ENCODE measurements around the gene JPH2.

JPH2 gene

DNA sequence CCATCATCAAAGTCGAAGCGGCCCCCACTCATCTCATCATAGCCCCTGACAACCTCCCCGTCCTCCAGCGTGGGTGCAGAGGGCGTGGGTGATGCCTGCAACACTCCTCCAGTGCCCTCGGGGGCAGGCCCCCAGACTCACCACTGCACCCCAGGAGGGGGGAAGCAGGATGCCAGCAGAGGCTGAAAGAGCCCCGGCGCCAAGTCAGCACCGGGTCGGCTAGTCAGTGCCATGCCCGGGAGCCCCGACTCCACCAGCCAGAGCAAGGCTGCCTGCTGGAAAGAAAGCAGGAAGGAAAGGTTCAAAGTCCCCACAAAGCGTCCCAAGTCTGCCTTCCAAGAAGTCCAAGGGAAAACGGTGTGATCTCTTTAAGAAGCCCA is 324 bp downstream of the JPH2 start:
- TF ChIP-seq ZNF274 (IDR thresholded peaks at IDR 0.05; ENCODE audit: low read depth, low read length) = no peak
- no peak overlapping the region for H3K4me3 ChIP-seq (ENCODE audit: low read length)

- TF ChIP-seq ZNF274 (IDR thresholded peaks at IDR 0.05; ENCODE audit: low read depth, low read length) = no peak
- no peak overlapping the region for H3K4me3 ChIP-seq (ENCODE audit: low read length)
Measured at GRCh38 chr20:44186201-44186600, 787 bp downstream of the JPH2 start.

DNA sequence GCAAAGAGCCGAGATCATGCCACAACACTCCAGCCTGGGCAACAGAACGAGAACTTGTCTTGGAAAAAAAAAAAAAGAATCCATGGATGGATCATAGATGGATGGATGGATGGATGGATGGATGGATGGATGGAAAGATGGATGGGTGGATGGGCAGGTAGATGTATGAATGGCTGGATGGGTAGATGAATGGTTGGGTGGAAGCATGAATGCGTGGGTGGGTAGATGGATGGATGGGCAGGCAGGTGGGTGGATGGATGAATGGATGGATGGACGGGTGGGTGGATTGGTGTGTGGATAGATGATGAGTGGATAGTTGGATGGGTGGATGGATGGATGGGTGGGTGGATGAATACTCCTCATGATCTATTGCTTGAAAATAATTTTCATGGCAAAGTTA is 1.4 kb downstream of the JPH2 start:
- no peak for TF ChIP-seq ZNF274 (IDR thresholded peaks at IDR 0.05; ENCODE audit: low read depth, low read length)

DNA sequence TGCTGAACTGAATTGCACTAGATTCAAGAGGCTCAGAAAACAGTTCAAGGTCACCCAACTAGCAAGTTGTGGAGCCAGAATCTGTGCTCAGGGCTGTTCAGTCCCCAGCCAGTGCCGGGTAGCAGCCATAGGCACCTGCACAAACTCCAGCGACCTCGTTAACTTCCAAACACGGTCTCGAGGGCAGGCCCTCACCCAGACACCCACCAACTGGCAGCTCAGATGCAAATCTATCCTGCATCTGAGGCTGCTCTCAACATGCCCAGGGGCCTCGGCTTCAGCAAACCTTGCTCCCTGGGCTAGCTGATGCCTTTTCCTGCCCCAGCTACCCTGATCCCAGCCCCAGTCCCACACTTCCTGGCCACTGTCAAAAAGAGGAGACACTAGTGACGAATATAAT is 3.7 kb downstream of the JPH2 start:
- no peak for TF ChIP-seq ZNF274 (IDR thresholded peaks at IDR 0.05; ENCODE audit: low read depth, low read length)
- H3K4me3 ChIP-seq (ENCODE audit: low read length) = no peak overlapping the region

More for the DNA sequence above, 1.4 kb downstream of the JPH2 start:
- no peak overlapping the region for H3K4me3 ChIP-seq (ENCODE audit: low read length)

DNA sequence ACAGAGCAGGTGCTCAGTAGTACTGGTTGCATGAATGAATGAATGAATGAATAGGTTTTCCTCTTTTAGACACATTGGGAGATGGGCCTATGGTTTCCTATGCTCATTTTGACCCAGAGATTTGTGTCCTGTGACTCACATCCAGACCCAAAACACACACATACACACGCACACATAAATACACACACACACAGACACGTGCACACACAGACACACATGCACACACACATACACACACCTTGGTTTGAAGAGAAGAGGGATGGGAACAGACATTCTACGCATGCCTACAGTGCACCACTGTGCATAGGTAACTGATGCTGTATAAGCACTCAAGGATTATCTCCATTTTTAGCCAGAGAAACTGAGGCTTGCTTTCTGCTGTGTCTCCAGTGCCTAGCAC is 4.1 kb downstream of the JPH2 start:
- no peak overlapping the region for H3K4me3 ChIP-seq (ENCODE audit: low read length)
- no peak for TF ChIP-seq ZNF274 (IDR thresholded peaks at IDR 0.05; ENCODE audit: low read depth, low read length)

GRCh38 chr20:44182135-44182765 is 4.7 kb downstream of the JPH2 start:
- no peak for TF ChIP-seq ZNF274 (IDR thresholded peaks at IDR 0.05; ENCODE audit: low read depth, low read length)
- H3K4me3 ChIP-seq (ENCODE audit: low read length) = no peak overlapping the region

- H3K4me3 ChIP-seq (ENCODE audit: low read length) = no peak overlapping the region
- TF ChIP-seq ZNF274 (IDR thresholded peaks at IDR 0.05; ENCODE audit: low read depth, low read length) = no peak
Measured at GRCh38 chr20:44181611-44182010, 5.4 kb downstream of the JPH2 start.

DNA sequence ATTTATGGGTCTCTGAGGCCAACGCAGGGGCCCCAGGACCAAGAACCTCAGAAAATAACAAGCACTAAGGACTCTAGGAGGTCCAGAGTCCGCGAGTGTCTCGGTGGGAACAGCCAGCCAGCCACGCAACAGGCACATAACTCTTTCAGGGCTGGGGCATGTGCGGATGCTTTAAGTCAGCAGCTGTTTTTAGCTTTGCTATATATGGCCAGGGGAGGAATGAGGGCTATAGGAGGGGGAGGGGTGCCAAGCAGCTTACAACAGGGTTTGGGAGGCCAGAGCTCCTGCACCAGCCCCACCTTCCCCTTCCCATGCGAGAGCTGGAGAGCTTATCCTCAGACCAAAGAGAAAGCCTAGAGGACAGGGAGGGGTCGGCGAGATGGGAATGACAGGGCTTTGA is 6.2 kb downstream of the JPH2 start:
- no peak for TF ChIP-seq ZNF274 (IDR thresholded peaks at IDR 0.05; ENCODE audit: low read depth, low read length)
- H3K4me3 ChIP-seq (ENCODE audit: low read length) = no peak overlapping the region

- H3K4me3 ChIP-seq (ENCODE audit: low read length) = no peak overlapping the region
- TF ChIP-seq ZNF274 (IDR thresholded peaks at IDR 0.05; ENCODE audit: low read depth, low read length) = no peak
Measured at GRCh38 chr20:44176833-44177534, 10.0 kb downstream of the JPH2 start.

- TF ChIP-seq ZNF274 (IDR thresholded peaks at IDR 0.05; ENCODE audit: low read depth, low read length) = no peak
Measured at GRCh38 chr20:44174996-44175765, 11.8 kb downstream of the JPH2 start.

DNA sequence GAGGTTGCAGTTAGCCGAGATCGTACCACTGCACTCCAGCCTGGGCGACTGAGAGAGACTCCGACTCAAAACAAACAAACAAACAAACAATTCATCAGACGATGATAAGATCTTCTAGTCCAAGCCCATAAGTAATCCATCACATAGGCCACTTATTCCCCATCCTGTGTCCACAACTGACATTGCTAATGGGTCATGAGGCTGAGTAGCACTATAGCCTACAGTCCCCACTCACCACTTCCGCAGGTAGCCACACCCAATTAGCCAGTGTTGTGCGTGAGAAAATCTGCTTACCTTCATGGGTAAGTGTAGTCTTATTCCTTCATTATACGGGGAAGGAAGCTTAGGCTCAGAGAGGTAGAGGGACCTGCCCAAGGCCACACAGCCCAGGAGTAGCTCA is 13.1 kb downstream of the JPH2 start:
- no peak for TF ChIP-seq ZNF274 (IDR thresholded peaks at IDR 0.05; ENCODE audit: low read depth, low read length)
- H3K4me3 ChIP-seq (ENCODE audit: low read length) = no peak overlapping the region

More at GRCh38 chr20:44174996-44175765, 11.8 kb downstream of the JPH2 start:
- no peak overlapping the region for H3K4me3 ChIP-seq (ENCODE audit: low read length)

- H3K4me3 ChIP-seq (ENCODE audit: low read length) = no peak overlapping the region
- no peak for TF ChIP-seq ZNF274 (IDR thresholded peaks at IDR 0.05; ENCODE audit: low read depth, low read length)
Measured at GRCh38 chr20:44173116-44173515, 13.9 kb downstream of the JPH2 start.

GRCh38 chr20:44172572-44172950 is 14.4 kb downstream of the JPH2 start:
- TF ChIP-seq ZNF274 (IDR thresholded peaks at IDR 0.05; ENCODE audit: low read depth, low read length) = no peak
- H3K4me3 ChIP-seq (ENCODE audit: low read length) = no peak overlapping the region

- no peak for TF ChIP-seq ZNF274 (IDR thresholded peaks at IDR 0.05; ENCODE audit: low read depth, low read length)
- H3K4me3 ChIP-seq (ENCODE audit: low read length) = no peak overlapping the region
Measured at GRCh38 chr20:44171775-44172571, 15.0 kb downstream of the JPH2 start.
